NOMO-1 treated with dmso at 0.1 percent for 144 hours (cell line): ENCODE data around the gene THAP10.
"Not testable (repeated sequence)": the region's sequence is repeated elsewhere in the genome, so short reads cannot be mapped to it uniquely, and the experiment has no call there.

ENCODE experiments used
- DNase-seq: peaks from one replicate; lab custom pipeline; 2025; ENCODE audit not compliant: unreplicated experiment; lab: John Stamatoyannopoulos, UW

THAP10 gene

DNA sequence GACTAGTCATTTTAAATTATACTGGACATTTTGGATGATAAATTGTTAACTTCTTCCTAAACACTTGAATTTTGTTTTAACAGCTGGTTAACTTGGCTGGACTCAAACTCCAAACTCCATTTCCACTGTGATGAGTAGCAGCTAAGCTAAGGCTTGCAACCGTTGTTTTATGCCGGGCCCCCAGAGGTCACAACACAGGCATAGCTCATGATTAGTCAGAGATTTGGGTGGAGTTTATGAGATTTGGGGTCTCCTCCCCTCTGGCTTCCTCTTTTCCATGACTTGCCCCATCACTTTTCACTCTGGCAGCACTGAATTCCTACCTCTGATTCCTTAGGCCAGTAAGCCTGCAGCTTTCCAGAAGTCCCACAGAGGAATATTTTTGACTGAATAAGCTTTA, 12.8 kb downstream of the THAP10 start:
- DNase-seq, result no peak

DNA sequence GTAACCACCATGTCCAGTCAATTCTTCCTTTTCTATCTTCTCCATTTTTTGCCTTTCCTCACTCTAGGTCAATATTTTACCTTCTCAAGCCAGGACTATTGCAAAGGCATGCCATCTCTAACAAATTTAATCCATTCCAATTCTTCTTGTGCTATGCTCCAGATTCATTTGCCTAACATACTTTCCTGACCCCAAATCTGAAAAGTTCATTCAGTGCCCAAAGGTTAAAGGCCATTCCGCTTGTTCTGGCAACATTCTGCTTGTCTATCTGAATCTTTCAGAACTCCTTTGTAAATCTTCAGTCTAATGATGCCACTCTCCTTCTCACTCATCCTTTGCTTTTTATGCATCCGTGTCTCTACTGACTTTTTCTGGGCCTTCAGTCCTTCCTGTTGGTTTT, 15.6 kb downstream of the THAP10 start:
- DNase-seq, result no peak

DNA sequence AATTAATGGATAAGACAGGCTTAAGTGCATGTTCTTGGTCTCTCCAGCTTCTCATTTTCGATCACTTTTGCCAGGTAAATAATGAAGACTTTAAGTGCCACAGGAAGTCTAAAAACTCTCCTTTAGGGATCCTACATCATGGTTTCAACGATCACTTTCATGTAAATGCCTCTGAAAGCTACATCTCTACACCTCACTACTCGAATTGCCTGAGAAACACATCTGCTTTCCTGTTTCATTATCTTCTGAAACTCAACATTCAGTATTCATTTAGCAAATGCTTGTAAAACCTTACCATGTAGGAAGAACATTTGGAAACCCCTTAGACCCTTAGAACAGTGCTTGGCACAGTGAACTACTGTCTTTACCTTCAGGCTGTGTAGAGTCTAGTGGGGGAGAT, 16.2 kb downstream of the THAP10 start:
- no peak for DNase-seq

DNA sequence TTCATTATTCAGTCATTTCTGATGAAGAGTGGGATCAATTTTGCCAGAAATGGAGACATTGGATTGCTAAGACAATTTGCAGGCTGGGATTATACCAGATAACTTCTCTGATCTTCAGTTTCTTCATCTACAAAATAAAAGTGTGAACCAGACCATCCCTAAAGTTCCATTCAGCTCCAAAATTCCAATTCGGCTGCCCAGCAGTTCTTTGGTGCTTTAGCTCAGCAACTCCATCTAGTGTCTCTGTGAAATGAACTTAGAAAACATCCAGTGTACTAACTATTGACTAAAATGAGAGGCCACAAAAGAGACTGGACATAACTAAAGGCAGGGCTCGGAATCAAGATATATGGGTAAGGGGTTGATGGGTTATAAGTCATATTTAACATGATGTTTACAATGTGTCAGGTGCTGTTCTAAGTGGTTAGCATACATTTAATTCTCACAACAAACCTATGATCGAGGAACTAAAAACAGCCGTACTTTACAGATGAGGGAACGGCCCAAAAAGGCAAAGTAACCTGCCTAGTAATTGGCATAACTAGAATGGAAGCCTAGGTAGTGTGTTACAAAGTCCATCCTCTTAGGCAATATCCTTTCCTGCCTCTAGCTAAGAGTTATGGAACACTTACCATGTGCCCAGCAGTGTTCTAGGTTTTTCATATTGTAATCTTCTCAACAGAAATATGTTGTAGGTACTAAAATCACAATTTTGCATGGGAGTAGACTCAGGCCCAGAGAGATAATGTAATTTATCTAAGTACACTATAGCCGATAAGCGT, 17.0 kb downstream of the THAP10 start:
- no peak for DNase-seq

DNA sequence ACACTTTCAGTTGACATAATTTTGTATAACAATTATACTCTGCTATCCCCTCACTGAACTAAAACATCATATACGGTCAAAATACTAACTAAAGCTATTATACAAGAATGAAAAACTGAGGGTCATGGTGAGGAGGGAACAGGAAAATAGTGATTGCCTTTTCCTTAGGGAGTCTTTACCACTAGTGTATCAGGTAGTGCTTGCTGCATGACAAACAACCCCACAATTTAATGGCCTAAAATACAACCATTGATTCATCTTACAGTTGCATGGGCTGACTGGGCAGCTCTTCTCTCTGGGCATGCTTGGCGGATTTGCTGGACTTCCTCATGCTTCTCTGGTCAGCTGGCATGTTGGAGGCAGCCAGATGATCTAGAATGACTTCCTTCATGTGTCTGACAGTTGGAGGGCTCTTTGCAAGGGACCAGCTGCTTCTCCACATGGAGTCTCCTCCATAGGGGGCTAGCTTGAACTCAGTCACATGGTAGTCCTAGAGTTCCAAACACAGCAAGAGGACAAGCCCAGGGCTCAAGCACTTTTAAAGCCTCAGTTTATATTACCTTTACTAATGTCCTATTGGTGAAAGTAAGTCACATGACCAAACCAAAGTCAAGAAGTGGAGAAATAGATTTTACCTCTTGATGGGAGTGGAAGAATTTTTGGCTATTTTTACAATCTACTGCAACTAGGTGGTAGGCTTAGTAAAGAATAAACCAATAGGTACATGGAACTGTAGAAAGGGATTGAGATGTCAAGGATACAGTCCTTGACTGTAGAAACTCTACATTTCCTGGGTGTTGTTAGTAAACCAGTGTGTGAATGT, 18.8 kb downstream of the THAP10 start:
- DNase-seq, result no peak

DNA sequence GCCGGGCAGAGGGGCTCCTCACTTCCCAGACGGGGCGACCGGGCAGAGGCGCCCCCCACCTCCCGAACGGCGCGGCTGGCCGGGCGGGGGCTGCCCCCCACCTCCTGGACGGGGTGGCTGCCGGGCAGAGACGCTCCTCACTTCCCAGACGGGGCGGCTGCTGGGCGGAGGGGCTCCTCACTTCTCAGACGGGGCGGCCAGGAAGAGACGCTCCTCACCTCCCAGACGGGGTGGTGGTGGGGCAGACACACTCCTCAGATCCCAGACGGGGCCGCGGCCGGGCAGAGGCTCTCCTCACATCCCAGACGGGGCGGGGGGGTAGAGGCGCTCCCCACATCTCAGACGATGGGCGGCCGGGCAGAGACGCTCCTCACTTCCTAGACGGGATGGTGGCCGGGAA, 20.7 kb downstream of the THAP10 start:
- not testable (repeated sequence) for DNase-seq

DNA sequence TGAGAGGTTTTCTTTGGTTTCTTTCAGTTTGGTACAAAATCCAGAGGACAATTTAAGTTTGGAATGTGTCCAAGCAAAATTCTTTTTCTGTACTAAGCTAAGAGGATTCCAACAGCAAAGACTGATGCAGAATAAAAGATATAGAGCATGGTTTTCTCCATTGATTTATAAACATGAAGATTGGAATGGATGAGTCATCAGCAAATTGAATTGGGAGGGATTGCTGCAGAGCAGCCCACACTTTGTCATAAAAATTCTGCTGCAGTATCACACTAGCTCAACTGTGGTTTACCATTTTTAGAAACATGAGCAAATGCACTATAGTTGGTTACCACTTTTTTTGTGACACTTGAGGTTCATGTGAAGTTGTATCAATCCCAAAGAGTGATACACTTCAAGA, 22.2 kb downstream of the THAP10 start:
- no peak for DNase-seq

DNA sequence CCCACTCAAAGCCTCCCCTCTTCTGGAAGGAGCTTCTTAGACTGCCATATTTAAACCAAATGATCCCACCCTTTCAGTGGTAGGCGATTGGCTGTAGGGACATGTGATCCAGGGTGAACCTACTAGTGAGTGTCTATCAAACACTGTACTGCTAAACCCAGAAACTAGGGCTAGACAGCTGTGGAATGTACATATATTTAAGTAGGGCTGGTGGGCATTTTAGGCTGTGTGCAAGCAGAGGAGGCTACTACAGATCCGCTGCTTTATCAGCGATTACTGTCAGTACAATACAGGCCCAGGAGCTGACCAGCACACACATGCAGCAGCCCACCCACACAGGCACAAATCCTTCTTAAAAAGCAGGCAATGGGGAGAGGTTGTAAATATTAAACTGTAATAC, 22.9 kb downstream of the THAP10 start:
- DNase-seq, result no peak

DNA sequence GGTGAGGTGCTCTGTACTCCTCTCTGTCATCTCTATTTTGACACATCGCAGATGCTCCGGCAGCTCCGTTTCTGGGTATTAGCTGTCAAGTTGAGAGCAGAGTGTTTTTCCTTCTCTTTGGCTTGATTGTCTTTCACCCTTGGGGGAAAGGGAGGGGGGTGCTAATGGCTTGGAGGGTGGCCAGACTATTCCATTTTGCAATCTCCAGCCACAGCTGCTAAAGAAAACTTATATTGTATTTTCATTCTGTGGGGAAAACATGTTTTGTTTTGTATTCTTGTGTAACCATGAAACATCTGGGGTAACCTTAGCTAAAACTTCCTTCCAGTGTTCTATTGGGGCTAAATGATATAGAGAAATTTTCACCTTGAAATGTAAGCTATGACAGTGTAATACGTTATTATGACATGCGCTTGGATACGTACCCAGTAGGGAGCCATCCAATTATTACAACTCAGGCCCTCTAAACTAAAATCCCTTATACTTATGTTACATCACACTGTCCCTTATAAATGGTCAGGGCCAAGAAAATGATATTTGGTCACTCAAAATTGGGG, 24.2 kb downstream of the THAP10 start:
- DNase-seq, result no peak

DNA sequence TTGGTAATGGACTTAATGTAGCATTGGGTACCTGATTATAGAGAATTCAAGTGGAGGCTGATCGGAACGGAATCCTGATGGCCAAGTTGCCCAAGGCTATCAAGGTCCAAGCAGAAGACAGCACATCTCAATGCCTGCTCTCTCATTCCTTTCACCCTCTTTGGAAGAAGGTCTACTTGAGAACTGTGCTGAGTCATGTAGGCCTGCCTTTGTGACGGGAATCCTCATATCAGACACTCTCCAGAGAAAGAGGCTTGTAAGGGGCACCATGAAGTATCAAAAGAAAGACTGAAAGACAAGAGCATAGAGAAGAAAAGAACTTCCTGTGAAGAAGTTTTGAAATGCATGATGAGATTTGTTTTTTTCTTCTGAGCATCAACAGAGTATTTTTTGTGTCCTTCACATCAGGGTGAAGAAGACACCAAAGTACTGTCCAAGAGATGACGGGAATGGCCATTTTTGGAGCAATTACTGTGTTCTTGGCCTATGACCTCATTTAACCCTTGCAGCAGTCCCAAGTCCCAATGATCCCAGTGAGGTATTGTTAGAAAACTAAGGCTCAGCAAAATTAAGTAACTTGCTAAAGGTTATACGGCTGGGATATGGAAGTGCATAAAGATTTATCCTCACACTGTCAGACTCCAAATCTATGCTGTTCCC, 25.1 kb downstream of the THAP10 start:
- no peak for DNase-seq

DNA sequence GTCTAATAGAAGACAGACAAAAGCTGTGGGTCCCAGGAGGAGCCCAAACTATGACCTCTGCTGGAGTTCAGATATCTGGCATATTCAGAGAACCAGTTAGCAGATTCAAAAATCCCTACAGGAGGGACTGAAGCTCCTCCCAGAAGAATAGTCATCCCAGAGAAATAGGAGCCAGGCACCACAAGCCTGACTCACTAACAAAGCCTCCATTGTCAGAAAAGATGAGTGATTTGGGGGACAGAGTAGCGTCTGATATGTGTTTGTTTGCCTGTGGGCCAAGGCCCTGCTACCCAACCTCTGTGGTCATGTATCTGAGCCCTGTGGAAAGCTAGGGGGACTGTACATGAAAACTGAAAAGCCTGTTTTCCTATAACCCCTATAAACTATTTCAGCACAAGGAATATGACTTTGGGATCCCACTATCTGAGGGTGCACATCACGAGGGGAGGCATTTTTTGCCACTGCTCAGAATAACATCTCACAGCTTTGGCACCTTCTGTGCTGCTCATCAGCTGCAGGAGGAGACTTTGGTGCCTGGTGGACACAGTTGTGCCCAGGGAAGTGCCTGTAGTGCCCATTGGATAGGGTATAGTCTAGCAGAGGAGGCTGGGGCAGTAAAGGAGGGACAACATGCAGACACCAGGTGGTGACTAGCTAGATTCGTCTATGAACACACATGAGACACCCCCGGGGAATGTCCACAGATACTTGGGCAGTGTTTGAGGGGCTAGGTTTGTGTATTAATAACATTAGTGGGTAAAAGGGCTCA, 28.6 kb downstream of the THAP10 start:
- no peak for DNase-seq

DNA sequence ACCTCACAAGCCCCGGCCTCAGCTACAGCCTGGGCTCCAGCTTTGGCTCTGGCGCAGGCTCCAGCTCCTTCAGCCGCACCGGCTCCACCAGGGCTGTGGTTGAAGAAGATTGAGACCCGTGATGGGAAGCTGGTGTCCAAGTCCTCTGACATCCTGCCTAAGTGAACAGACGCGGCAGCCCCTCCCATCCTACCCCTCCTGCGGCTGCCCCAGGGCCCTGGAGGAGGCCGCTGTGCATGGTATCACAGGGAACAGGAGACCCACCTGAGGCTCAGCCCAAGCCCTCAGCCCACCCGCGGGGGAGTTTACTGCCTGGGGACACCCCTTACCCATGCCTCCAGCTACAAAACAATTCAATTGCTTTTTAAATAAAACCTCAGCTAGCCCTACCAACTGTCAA, 32.2 kb downstream of the THAP10 start:
- DNase-seq, result no peak

DNA sequence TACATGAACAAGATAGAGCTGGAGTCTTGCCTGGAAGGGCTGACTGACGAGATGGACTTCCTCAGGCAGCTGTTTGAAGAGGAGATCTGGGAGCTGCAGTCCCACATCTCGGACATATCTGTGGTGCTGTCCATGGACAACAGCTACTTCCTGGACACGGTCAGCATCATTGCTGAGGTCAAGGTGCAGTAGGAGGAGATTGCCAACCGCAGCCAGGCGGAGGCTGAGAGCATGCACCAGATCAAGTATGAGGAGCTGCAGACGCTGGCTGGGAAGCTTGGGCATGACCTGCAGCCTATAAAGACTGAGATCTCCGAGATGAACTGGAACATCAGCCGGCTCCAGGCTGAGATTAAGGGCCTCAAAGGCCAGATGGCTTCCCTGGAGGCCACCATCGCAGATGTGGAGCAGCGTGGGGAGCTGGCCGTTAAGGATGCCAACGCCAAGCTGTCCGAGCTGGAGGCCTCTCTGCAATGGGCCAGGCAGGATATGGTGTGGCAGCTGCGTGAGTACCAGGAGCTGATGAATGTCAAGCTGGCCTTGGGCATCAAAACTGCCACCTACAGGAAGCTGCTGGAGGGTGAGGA, 32.8 kb downstream of the THAP10 start:
- DNase-seq, result no peak

DNA sequence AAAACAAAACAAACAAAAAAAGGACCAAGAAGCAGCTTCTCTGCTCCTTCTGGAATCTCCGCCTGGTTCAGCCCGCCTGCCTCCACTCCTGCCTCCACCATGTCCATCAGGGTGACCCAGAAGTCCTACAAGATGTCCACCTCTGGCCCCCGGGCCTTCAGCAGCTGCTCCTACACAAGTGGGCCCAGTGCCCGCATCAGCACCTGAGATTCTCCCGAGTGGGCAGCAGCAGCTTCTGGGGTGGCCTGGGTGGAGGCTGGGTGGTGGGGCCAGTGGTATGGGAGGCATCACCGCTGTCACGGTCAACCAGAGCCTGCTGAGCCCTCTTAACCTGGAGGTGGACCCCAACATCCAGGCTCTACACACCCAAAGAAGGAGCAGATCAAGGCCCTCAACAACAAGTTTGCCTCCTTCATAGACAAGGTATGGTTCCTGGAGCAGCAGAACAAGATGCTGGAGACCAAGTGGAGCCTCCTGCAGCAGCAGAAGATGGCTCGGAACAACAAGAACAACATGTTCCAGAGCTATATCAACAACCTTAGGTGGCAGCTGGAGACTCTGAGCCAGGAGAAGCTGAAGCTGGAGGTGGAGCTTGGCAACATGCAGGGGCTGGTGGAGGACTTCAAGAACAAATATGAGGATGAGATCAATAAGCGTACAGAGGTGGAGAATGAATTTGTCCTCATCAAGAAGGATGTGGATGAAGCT, 33.5 kb downstream of the THAP10 start:
- DNase-seq, result not testable (repeated sequence)

DNA sequence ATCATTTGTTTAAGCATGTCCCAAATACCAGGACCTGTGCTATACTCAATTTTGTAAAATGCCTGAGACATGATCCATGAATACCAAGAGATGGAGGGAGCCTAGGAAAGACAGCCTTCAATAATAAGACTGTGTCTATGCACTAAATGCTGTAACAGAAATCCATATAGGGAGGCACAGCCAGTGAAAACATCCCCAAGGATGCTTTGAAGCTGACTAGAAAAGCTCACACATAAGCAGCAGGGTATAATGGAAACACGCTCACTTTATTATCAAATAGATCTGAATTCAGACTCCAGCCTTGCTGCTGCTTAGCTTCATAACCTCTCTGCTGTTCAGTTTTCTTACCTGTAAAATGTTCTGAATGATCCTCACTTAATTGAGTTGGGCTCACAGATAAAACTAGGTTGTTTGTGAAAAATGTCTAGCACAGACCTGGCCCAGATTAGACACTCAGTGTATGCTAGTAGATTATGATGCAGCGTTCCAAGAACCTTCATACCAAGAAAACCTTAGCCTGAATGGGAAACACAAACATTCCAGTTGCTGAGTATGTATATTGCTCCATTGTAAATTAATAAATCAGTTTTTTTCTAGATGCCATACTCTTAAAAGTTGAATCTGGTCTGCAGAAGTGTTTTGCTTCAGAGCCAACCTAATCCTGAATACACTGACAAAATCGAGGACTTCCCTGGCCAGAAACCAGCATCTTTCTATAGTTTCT, 34.5 kb downstream of the THAP10 start:
- no peak for DNase-seq

DNA sequence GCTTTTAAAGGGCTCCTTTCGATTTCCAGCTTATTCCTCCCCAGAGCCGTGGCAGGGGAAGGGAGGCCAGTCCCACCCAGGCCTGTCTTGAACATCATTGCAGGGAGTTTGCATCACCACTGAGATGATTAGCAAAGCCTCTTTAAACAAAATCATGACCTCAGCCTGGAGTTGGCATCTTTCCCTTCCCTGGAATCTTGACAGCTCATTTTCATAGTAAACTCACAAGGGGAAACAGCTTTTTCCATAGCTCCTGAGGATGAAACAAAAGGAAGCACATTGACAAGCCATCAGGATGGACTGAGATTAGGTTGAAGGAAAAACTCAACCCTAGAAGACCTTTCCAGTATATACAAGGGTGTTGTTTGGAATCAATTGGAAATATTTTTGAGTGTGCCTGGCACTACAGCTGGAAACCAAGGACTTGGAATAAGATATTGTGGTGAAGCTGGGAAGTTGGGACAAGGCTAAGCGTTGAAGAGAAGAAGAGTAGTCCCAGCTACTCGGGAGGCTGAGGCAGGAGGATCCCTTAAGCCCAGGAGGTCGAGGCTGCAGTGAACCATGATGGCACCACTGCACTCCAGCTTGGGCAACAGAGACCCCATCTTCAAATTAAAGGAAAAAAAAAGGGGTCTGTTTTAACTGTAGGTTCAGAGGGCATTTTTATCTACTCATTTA, 35.2 kb downstream of the THAP10 start:
- DNase-seq, result no peak

DNA sequence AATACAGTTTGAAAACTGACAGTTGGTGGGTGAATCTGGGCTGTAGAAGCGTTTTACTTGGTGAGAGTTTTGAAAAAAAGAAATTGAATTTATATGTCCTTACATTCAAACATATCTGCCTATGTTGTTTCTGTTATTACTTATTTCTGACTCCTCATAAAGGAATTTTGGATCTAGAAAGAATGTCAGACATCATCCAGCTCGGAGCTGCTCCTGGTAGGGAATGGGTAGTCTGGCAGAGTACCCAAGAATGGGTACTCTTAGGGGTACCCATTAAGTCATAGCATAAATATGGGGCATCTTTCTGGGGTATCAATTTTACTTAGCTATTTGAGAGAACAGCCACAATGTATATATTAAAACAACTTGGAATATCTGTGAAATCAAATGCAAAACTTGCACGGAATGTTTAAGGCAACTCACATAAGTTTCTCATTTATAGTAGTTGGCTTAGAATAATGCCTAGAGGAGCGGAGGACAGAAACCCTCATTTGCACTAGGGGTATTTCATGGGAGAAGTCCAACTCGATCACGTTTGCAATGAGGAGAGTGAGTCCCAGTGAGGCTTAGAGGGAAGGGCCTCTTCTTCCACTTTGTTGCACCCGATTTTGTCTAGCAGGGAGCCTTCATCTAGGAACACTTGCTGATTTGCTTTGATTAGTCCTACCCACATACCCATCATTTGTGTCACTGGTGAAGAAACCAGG, 35.9 kb downstream of the THAP10 start:
- no peak for DNase-seq

DNA sequence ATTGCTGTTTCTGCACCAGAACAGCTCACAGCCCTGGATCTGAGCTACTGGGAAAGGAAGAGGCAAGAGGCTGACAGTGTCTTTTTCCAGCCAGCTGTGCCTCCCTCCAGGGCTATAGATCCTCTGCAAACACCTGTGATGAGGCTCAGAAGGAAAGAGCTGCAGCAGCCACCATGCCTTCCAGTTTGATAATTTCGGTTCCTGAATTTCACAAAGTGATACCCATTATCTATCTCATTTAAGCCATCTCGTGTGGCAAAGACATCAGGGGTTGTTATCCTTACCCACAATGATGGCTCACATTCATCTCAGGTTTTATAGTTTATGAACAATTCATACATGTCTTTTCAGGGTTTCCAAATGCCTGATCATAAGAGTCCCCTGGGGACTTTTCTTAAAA, 36.5 kb downstream of the THAP10 start:
- no peak for DNase-seq
